Measurements from ENCODE around the gene ANKZF1. TPM values are rescaled to one million over a fixed set of nuclear protein-coding genes. Genes with fewer than 3 reads are reported as not detected.
"Not testable (repeated sequence)": the region's sequence is repeated elsewhere in the genome, so short reads cannot be mapped to it uniquely, and the experiment has no call there.

The ANKZF1 gene
- total RNA-seq, 1 donor from 2014 or later: 46.3 TPM

GRCh38 chr2:219254590-219255201 lies 25.1 kb downstream of the ANKZF1 start:
- Histone ChIP-seq H3K36me3 (ENCODE audit: control insufficient read depth, insufficient read depth, low read length) (peaks cover 17% of the 10 kb centered on the region), H3K4me3 (ENCODE audit: low read depth, low read length) (peak overlapping the region; percentile 93), H3K27me3 (ENCODE audit: control insufficient read depth, insufficient read depth, low read length) (no peaks in the 10 kb centered on the region)
- TF ChIP-seq, protein P1, sequence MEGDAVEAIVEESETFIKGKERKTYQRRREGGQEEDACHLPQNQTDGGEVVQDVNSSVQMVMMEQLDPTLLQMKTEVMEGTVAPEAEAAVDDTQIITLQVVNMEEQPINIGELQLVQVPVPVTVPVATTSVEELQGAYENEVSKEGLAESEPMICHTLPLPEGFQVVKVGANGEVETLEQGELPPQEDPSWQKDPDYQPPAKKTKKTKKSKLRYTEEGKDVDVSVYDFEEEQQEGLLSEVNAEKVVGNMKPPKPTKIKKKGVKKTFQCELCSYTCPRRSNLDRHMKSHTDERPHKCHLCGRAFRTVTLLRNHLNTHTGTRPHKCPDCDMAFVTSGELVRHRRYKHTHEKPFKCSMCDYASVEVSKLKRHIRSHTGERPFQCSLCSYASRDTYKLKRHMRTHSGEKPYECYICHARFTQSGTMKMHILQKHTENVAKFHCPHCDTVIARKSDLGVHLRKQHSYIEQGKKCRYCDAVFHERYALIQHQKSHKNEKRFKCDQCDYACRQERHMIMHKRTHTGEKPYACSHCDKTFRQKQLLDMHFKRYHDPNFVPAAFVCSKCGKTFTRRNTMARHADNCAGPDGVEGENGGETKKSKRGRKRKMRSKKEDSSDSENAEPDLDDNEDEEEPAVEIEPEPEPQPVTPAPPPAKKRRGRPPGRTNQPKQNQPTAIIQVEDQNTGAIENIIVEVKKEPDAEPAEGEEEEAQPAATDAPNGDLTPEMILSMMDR (IDR thresholded peaks at IDR 0.05; ENCODE audit: insufficient read depth, low read length, severe bottlenecking): no peak
- FAIRE-seq: no peak
- DNase-seq (ENCODE audit: low read depth): no peak

DNA sequence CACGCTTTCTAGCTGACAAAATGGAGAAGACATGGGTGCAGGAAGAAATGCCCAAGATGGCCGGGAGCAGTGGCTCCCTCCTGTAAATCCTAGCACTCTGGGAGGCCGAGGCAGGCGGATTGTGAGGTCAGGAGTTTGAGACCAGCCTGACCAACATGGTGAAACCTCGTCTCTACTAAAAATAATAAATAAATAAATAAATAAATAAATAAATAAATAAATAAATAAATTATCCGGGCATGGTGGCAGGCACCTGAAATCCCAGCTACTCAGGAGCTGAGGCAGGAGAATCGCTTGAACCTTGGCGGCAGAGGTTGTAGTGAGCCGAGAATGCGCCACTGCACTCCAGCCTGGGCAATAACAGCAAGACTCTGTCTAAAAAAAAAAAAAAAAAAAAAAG lies 29.3 kb downstream of the ANKZF1 start:
- not testable (repeated sequence) for H3K36me3 ChIP-seq (ENCODE audit: control insufficient read depth, insufficient read depth, low read length); H3K27me3 ChIP-seq (ENCODE audit: control insufficient read depth, insufficient read depth, low read length); H3K4me3 ChIP-seq (ENCODE audit: low read depth, low read length); DNase-seq (ENCODE audit: low read depth); FAIRE-seq

- DNase-seq (ENCODE audit: low read depth): no peak
These were observed 31.6 kb downstream of the ANKZF1 start for GRCh38 chr2:219261024-219261855.

GRCh38 chr2:219266232-219266631 lies 36.6 kb downstream of the ANKZF1 start:
- Histone ChIP-seq H3K36me3 (ENCODE audit: control insufficient read depth, insufficient read depth, low read length) (no peaks in the 10 kb centered on the region), H3K4me3 (ENCODE audit: low read depth, low read length) (no peak overlapping the region), H3K27me3 (ENCODE audit: control insufficient read depth, insufficient read depth, low read length) (no peaks in the 10 kb centered on the region)
- DNase-seq (ENCODE audit: low read depth) (no peak), FAIRE-seq (no peak)
- TF ChIP-seq, protein P1 (IDR thresholded peaks at IDR 0.05; ENCODE audit: insufficient read depth, low read length, severe bottlenecking): no peak

More at GRCh38 chr2:219261024-219261855, 31.6 kb downstream of the ANKZF1 start:
- Histone ChIP-seq H3K36me3 (ENCODE audit: control insufficient read depth, insufficient read depth, low read length) (no peaks in the 10 kb centered on the region), H3K4me3 (ENCODE audit: low read depth, low read length) (no peak overlapping the region), H3K27me3 (ENCODE audit: control insufficient read depth, insufficient read depth, low read length) (no peaks in the 10 kb centered on the region)
- no peak for FAIRE-seq
- TF ChIP-seq, protein P1 (IDR thresholded peaks at IDR 0.05; ENCODE audit: insufficient read depth, low read length, severe bottlenecking): no peak

GRCh38 chr2:219266886-219267285 lies 37.3 kb downstream of the ANKZF1 start:
- Histone ChIP-seq H3K4me3 (ENCODE audit: low read depth, low read length) (no peak overlapping the region), H3K36me3 (ENCODE audit: control insufficient read depth, insufficient read depth, low read length) (no peaks in the 10 kb centered on the region), H3K27me3 (ENCODE audit: control insufficient read depth, insufficient read depth, low read length) (no peaks in the 10 kb centered on the region)
- TF ChIP-seq, protein P1 (IDR thresholded peaks at IDR 0.05; ENCODE audit: insufficient read depth, low read length, severe bottlenecking): no peak
- no peak for FAIRE-seq
- DNase-seq (ENCODE audit: low read depth): no peak

- DNase-seq (ENCODE audit: low read depth) (no peak), FAIRE-seq (no peak)
- Histone ChIP-seq H3K4me3 (ENCODE audit: low read depth, low read length) (no peak overlapping the region), H3K27me3 (ENCODE audit: control insufficient read depth, insufficient read depth, low read length) (no peaks in the 10 kb centered on the region), H3K36me3 (ENCODE audit: control insufficient read depth, insufficient read depth, low read length) (no peaks in the 10 kb centered on the region)
- TF ChIP-seq, protein P1 (IDR thresholded peaks at IDR 0.05; ENCODE audit: insufficient read depth, low read length, severe bottlenecking): no peak
These were observed 38.7 kb downstream of the ANKZF1 start for GRCh38 chr2:219268294-219268693.
